CD4-positive, CD25-positive, alpha-beta regulatory T cell (primary cell): ENCODE measurements around the gene MPRIP. TPM values are rescaled to one million over a fixed set of nuclear protein-coding genes. Genes with fewer than 3 reads are reported as not detected.

Experiments used
- ATAC-seq, 2 donors: fragments of 150-1000 bp; cut with Tn5 transposase; one replicate each; pipeline ENCODE4 v1.10.0; 2021; ENCODE audit warnings: low read depth in 2 of 2, moderate number of reproducible peaks in 2 of 2, moderate library complexity in 1 of 2
- DNase-seq, 3 donors: peaks; one replicate each; pipeline versions ENCODE4 v3.0.0 to v3.0.0-alpha.2; 2012 to 2022; ENCODE audit warnings: mixed read lengths in 1 of 3
- H3K27ac ChIP-seq: one replicate; pipeline ENCODE4 v1.7.0; 2013; ENCODE audit warnings: mild to moderate bottlenecking, low read length; ENCODE audit not compliant: insufficient read depth, poor library complexity, severe bottlenecking
- H3K27me3 ChIP-seq: one replicate; pipeline ENCODE4 v1.7.0; 2013; ENCODE audit warnings: low read length; ENCODE audit not compliant: control insufficient read depth, insufficient read depth
- H3K36me3 ChIP-seq: one replicate; pipeline ENCODE4 v1.7.0; 2013; ENCODE audit warnings: mild to moderate bottlenecking, low read length, moderate library complexity; ENCODE audit not compliant: control insufficient read depth, insufficient read depth
- H3K4me1 ChIP-seq: 2 replicates; pipeline ENCODE4 v1.7.0; 2013; ENCODE audit warnings: mild to moderate bottlenecking, low read length; ENCODE audit not compliant: insufficient read depth, control insufficient read depth, poor library complexity, severe bottlenecking
- H3K4me3 ChIP-seq: one replicate; pipeline ENCODE4 v1.7.0; 2013; ENCODE audit warnings: low read depth, mild to moderate bottlenecking, low read length, moderate library complexity
- H3K9me3 ChIP-seq, 2 experiments: 1 replicate in 1 of 2; 2 replicates in 1 of 2; pipeline ENCODE4 v1.7.0; 2013; ENCODE audit warnings: low read length in 2 of 2, mild to moderate bottlenecking in 1 of 2, moderate library complexity in 1 of 2; ENCODE audit not compliant: control insufficient read depth in 2 of 2
- H3K27ac Mint-ChIP-seq, 3 donors: one replicate each; pipeline ENCODE4 v1.8.0; 2020 to 2022; ENCODE audit warnings: mild to moderate bottlenecking in 3 of 3, mixed read lengths in 3 of 3, moderate library complexity in 2 of 3
- H3K27me3 Mint-ChIP-seq: one replicate; pipeline ENCODE4 v1.8.0; 2022; ENCODE audit warnings: mild to moderate bottlenecking, mixed read lengths
- H3K36me3 Mint-ChIP-seq: one replicate; pipeline ENCODE4 v1.8.0; 2020; ENCODE audit warnings: mixed read lengths
- H3K4me1 Mint-ChIP-seq, 4 donors: one replicate each; pipeline ENCODE4 v1.8.0; 2020 to 2022; ENCODE audit warnings: mixed read lengths in 4 of 4, mild to moderate bottlenecking in 1 of 4
- H3K4me3 Mint-ChIP-seq, 4 donors: one replicate each; pipeline ENCODE4 v1.8.0; 2020 to 2022; ENCODE audit warnings: mild to moderate bottlenecking in 4 of 4, mixed read lengths in 4 of 4, moderate library complexity in 3 of 4
- H3K9me3 Mint-ChIP-seq, 7 donors: one replicate each; pipeline ENCODE4 v1.8.0; 2020 to 2022; ENCODE audit warnings: mixed read lengths in 7 of 7, mild to moderate bottlenecking in 3 of 7, moderate library complexity in 2 of 7
- polyA plus RNA-seq, 4 donors: library from polyadenylated mRNA; unstranded; fragments of 300-500 nt; fragmentation: Illumina TruSeq; gene quantifications; one replicate each; pipeline ENCODE4 v1.2.3, GENCODE V29; 2021
- total RNA-seq: library from RNA; stranded (reverse); gene quantifications from one replicate; pipeline ENCODE4 v1.2.3, GENCODE V29; 2022

Gene MPRIP
- total and polyA plus RNA-seq, 5 donors from 2014 or later = 49.0 to 234 (median 58.0) TPM

DNA sequence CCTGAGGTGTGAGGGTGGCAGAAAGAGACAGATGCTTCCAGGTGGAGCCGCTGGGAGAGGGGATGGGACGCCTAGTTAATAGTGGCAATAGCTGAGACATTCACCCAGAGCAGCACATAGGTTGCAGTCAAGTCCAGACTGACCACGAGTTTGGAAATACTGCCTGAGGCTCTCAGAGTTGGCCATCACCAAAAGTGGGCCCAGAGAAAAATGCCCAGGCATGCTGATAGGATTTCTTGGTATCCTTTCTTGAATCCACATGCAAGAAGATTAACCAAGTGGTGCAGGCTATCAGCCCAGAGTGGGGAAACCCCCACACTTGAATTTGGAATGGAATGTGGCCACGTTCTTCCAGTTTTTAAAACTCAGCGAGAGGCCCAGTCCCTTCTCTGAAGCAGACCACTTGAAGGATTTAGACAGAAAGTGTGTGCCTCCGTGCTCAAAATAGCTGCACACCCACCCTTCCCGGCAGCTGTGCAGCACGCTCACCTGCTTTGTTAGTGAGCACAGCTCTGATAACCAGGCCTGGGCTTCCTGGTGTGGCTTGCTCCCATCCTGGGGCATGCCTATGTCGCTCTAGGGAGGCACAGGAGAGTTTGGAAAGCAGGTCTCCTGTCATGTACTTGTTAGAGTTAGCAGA lies 128.2 kb downstream of the MPRIP start:
- Mint-ChIP-seq H3K9me3 (peaks cover 0 to 2% (median 0%) of the 10 kb centered on the region in 7 donors), H3K27ac (peak overlapping the region; percentile 48 to 85 (median 85)), H3K36me3 (peaks cover 15% of the 10 kb centered on the region), H3K4me1 (peaks cover 5 to 65% (median 20%) of the 10 kb centered on the region in 4 donors), H3K4me3 (peak overlapping the region in 1 of 4 donors; percentile 29), H3K27me3 (no peaks in the 10 kb centered on the region)
- no peaks in the 10 kb centered on the region for H3K9me3 ChIP-seq
- H3K27me3 ChIP-seq = no peaks in the 10 kb centered on the region
- no peak overlapping the region for H3K27ac ChIP-seq
- no peak for ATAC-seq
- no peak for DNase-seq
- peaks cover 25% of the 10 kb centered on the region for H3K4me1 ChIP-seq
- no peak overlapping the region for H3K4me3 ChIP-seq
- H3K36me3 ChIP-seq = peaks cover 52% of the 10 kb centered on the region

- Mint-ChIP-seq H3K4me1 (peaks cover 5 to 73% (median 24%) of the 10 kb centered on the region in 4 donors), H3K4me3 (peak overlapping the region in 3 of 4 donors; percentile 3 to 70 (median 38)), H3K9me3 (peaks cover 0 to 2% (median 0%) of the 10 kb centered on the region in 7 donors), H3K27me3 (no peaks in the 10 kb centered on the region), H3K27ac (peak overlapping the region; percentile 85 to 95 (median 85)), H3K36me3 (peaks cover 15% of the 10 kb centered on the region)
- H3K27ac ChIP-seq = peak overlapping the region; percentile 33
- H3K4me1 ChIP-seq = peaks cover 33% of the 10 kb centered on the region
- H3K36me3 ChIP-seq = peaks cover 51% of the 10 kb centered on the region
- no peak overlapping the region for H3K4me3 ChIP-seq
- DNase-seq (no peak), ATAC-seq (no peak)
- no peaks in the 10 kb centered on the region for H3K27me3 ChIP-seq
- H3K9me3 ChIP-seq = no peaks in the 10 kb centered on the region
Measured at GRCh38 chr17:17171186-17171585, 128.9 kb downstream of the MPRIP start.

- Histone ChIP-seq H3K36me3 (peaks cover 50% of the 10 kb centered on the region), H3K4me3 (no peak overlapping the region), H3K27ac (peak overlapping the region; percentile 43), H3K27me3 (no peaks in the 10 kb centered on the region), H3K4me1 (peaks cover 43% of the 10 kb centered on the region), H3K9me3 (no peaks in the 10 kb centered on the region)
- Mint-ChIP-seq H3K27me3 (no peaks in the 10 kb centered on the region), H3K4me3 (peak overlapping the region in 1 of 4 donors; percentile 85), H3K4me1 (peaks cover 10 to 78% (median 29%) of the 10 kb centered on the region in 4 donors), H3K36me3 (peaks cover 19% of the 10 kb centered on the region), H3K27ac (peak overlapping the region; percentile 9 to 99 (median 59)), H3K9me3 (peaks cover 0 to 2% (median 0%) of the 10 kb centered on the region in 7 donors)
- ATAC-seq = no peak
- peak in 1 of 3 donors; percentile 28 for DNase-seq
Measured at GRCh38 chr17:17172001-17172939, 130.0 kb downstream of the MPRIP start.

DNA sequence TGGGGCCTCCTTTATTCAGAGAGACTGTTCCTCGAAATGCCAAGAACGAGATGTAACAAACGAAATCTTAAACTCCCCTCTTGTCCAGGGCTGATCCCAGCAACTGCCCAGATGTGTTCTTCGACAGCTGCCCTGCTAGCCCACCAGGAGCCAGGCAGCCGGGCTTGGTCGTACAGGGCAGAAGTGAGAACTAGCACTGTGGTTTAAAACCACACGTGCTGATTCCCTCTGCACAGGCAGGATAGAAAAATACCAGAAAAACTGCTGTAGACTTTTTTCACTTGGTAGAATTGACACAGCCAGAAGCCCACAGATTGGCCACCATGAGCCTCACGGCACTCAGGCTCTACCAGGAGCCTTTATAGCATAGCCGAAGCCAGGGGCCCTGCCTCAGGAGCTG lies 130.7 kb downstream of the MPRIP start:
- no peak for ATAC-seq
- no peaks in the 10 kb centered on the region for H3K27me3 ChIP-seq
- H3K36me3 Mint-ChIP-seq = peaks cover 22% of the 10 kb centered on the region
- H3K9me3 ChIP-seq = no peaks in the 10 kb centered on the region
- H3K27ac Mint-ChIP-seq = peak overlapping the region; percentile 9 to 99 (median 59)
- H3K36me3 ChIP-seq = peaks cover 45% of the 10 kb centered on the region
- H3K4me1 ChIP-seq = peaks cover 50% of the 10 kb centered on the region
- peaks cover 0 to 2% (median 0%) of the 10 kb centered on the region in 7 donors for H3K9me3 Mint-ChIP-seq
- DNase-seq = no peak
- H3K27me3 Mint-ChIP-seq = no peaks in the 10 kb centered on the region
- H3K27ac ChIP-seq = peak overlapping the region; percentile 43
- no peak overlapping the region for H3K4me3 ChIP-seq
- H3K4me3 Mint-ChIP-seq = no peak overlapping the region
- peaks cover 15 to 84% (median 34%) of the 10 kb centered on the region in 4 donors for H3K4me1 Mint-ChIP-seq

GRCh38 chr17:17173921-17174320 lies 131.7 kb downstream of the MPRIP start:
- peak overlapping the region; percentile 88 to 99 (median 93) for H3K27ac Mint-ChIP-seq
- H3K4me3 Mint-ChIP-seq = peak overlapping the region in 2 of 4 donors; percentile 21 to 52
- Histone ChIP-seq H3K36me3 (peaks cover 45% of the 10 kb centered on the region), H3K27ac (peak overlapping the region; percentile 90), H3K4me1 (peaks cover 54% of the 10 kb centered on the region), H3K4me3 (no peak overlapping the region), H3K27me3 (no peaks in the 10 kb centered on the region), H3K9me3 (no peaks in the 10 kb centered on the region)
- H3K27me3 Mint-ChIP-seq = no peaks in the 10 kb centered on the region
- DNase-seq = no peak
- peaks cover 19 to 87% (median 36%) of the 10 kb centered on the region in 4 donors for H3K4me1 Mint-ChIP-seq
- H3K9me3 Mint-ChIP-seq = peaks cover 0 to 2% (median 0%) of the 10 kb centered on the region in 7 donors
- H3K36me3 Mint-ChIP-seq = peaks cover 18% of the 10 kb centered on the region
- ATAC-seq = no peak

DNA sequence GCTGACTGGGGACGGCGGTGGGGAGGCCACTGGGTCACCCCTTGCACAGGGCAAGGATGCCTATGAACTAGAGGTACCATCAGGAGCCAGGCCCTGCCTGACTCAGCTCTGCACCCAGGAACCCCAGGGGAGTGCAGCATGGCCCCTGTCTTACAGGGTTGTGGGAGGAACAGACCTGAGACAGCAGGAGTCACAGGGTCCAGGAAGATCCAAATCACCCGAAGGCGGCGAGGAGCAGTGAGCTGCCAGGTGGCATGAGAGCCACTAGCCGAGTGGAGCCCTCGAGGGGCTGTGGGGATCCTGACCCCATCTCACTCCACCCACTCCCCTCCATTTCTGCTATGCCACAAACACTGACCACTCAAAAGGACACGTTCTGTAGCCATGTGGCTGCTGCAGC lies 133.1 kb downstream of the MPRIP start:
- Histone ChIP-seq H3K4me3 (peak overlapping the region; percentile 4), H3K9me3 (no peaks in the 10 kb centered on the region), H3K27ac (peak overlapping the region; percentile 90), H3K36me3 (peaks cover 45% of the 10 kb centered on the region), H3K27me3 (no peaks in the 10 kb centered on the region), H3K4me1 (peaks cover 66% of the 10 kb centered on the region)
- Mint-ChIP-seq H3K27ac (peak overlapping the region; percentile 48 to 99 (median 99)), H3K9me3 (peaks cover 0 to 2% (median 0%) of the 10 kb centered on the region in 7 donors), H3K4me3 (peak overlapping the region in 2 of 4 donors; percentile 61 to 96), H3K36me3 (peaks cover 23% of the 10 kb centered on the region), H3K4me1 (peaks cover 22 to 90% (median 45%) of the 10 kb centered on the region in 4 donors), H3K27me3 (no peaks in the 10 kb centered on the region)
- DNase-seq (no peak), ATAC-seq (no peak)

GRCh38 chr17:17175917-17176316 lies 133.7 kb downstream of the MPRIP start:
- Mint-ChIP-seq H3K27ac (peak overlapping the region; percentile 98 to 99 (median 99)), H3K36me3 (peaks cover 28% of the 10 kb centered on the region), H3K27me3 (no peaks in the 10 kb centered on the region), H3K4me1 (peaks cover 22 to 91% (median 50%) of the 10 kb centered on the region in 4 donors), H3K4me3 (peak overlapping the region; percentile 76 to 96 (median 86)), H3K9me3 (no peaks in the 10 kb centered on the region)
- Histone ChIP-seq H3K9me3 (no peaks in the 10 kb centered on the region), H3K27me3 (no peaks in the 10 kb centered on the region), H3K36me3 (peaks cover 48% of the 10 kb centered on the region), H3K27ac (peak overlapping the region; percentile 90), H3K4me3 (peak overlapping the region; percentile 4), H3K4me1 (peaks cover 68% of the 10 kb centered on the region)
- DNase-seq = peak in 1 of 3 donors; percentile 44
- no peak for ATAC-seq
